Neural crest cell (in vitro differentiated cells): ENCODE data around the gene PRSS50. TPM values are rescaled to one million over a fixed set of nuclear protein-coding genes. Genes with fewer than 3 reads are reported as not detected.
"Not testable (repeated sequence)": the region's sequence is repeated elsewhere in the genome, so short reads cannot be mapped to it uniquely, and the experiment has no call there.

Experiments
- DNase-seq: peaks from one replicate; pipeline ENCODE4 v3.0.0; 2021; ENCODE audit warnings: low read depth, mixed read lengths, low spot score
- H3K27ac Mint-ChIP-seq: one replicate; pipeline ENCODE4 v1.8.0; 2021; ENCODE audit warnings: mild to moderate bottlenecking, mixed read lengths; ENCODE audit not compliant: unreplicated experiment
- H3K27me3 Mint-ChIP-seq: 2 replicates; pipeline ENCODE4 v1.8.0; 2021; ENCODE audit warnings: low read depth, mild to moderate bottlenecking, mixed read lengths
- H3K36me3 Mint-ChIP-seq: 2 replicates; pipeline ENCODE4 v1.8.0; 2021; ENCODE audit warnings: low read depth, mild to moderate bottlenecking, mixed read lengths
- H3K4me1 Mint-ChIP-seq: 2 replicates; pipeline ENCODE4 v1.8.0; 2021; ENCODE audit warnings: mixed read lengths
- H3K4me3 Mint-ChIP-seq: one replicate; pipeline ENCODE4 v1.8.0; 2021; ENCODE audit warnings: mild to moderate bottlenecking, mixed read lengths
- H3K9me3 Mint-ChIP-seq: 2 replicates; pipeline ENCODE4 v1.8.0; 2021; ENCODE audit warnings: mixed read lengths
- total RNA-seq: library from RNA; stranded (reverse); gene quantifications from 2 replicates; pipeline ENCODE4 v1.2.1, GENCODE V29; 2021
- TF ChIP-seq, protein P1 (sequence below): fragments of 200-600 bp; sonication (generic); conservative IDR thresholded peaks from 2 replicates; pipeline ENCODE4 v1.5.0; 2021; ENCODE audit warnings: antibody characterized with exemption, mild to moderate bottlenecking

PRSS50 gene
- total RNA-seq, 1 donor from 2014 or later, result 0.35 TPM

DNA sequence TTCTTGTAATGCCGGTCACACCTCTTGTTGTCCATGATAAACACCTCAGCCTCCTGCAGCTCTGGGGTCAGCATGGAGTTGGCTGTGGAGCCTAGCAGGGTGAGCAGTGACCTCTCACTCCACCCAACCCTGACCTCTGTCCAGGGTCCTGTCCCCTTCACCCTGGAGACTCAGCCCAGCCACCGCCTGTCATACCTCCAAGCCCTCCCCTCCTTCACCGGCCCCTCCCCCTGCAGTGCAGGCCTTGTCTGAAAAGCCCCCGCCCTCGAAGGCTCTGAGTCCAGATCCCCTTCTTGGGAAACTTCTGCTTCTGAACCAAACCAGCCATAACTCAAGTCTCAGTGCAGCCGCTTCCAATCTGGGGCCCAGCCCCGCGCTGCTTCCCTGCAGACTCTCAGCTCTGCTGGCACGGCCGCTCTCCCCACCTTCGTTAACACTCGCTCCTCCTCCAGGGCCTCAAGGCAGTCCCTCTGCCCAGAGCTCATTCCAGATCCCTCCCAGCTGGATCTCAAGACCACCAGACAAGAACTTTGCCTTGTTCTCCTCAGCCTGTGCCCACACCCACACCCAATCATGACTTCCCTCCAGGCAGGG, 25.4 kb upstream of the PRSS50 start:
- Mint-ChIP-seq H3K27me3 (no peaks in the 10 kb centered on the region), H3K9me3 (no peaks in the 10 kb centered on the region), H3K4me1 (no peaks in the 10 kb centered on the region), H3K4me3 (no peak overlapping the region), H3K36me3 (no peaks in the 10 kb centered on the region), H3K27ac (no peak overlapping the region)
- TF ChIP-seq, protein P1, sequence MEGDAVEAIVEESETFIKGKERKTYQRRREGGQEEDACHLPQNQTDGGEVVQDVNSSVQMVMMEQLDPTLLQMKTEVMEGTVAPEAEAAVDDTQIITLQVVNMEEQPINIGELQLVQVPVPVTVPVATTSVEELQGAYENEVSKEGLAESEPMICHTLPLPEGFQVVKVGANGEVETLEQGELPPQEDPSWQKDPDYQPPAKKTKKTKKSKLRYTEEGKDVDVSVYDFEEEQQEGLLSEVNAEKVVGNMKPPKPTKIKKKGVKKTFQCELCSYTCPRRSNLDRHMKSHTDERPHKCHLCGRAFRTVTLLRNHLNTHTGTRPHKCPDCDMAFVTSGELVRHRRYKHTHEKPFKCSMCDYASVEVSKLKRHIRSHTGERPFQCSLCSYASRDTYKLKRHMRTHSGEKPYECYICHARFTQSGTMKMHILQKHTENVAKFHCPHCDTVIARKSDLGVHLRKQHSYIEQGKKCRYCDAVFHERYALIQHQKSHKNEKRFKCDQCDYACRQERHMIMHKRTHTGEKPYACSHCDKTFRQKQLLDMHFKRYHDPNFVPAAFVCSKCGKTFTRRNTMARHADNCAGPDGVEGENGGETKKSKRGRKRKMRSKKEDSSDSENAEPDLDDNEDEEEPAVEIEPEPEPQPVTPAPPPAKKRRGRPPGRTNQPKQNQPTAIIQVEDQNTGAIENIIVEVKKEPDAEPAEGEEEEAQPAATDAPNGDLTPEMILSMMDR, result no peak
- no peak for DNase-seq

DNA sequence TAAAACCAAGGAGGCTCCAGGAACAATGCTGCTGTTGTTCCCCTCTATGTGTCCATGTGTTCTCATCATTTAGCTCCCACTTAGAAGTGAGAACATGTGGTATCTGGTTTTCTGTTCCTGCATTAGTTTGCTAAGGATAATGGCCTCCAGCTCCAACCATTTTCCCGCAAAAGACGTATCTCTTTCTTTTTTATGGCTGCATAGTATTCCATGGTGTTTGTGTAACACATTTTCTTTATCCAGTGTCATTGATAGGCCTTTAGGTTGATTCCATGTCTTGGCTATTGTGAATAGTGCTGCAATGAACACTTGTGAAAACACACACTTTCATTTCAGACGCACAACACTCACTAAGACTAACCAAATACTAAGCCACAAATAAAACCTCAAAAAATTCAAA, 21.9 kb upstream of the PRSS50 start:
- H3K4me1 Mint-ChIP-seq, H3K27ac Mint-ChIP-seq, H3K9me3 Mint-ChIP-seq, H3K4me3 Mint-ChIP-seq, DNase-seq, H3K36me3 Mint-ChIP-seq, H3K27me3 Mint-ChIP-seq: not testable (repeated sequence)

DNA sequence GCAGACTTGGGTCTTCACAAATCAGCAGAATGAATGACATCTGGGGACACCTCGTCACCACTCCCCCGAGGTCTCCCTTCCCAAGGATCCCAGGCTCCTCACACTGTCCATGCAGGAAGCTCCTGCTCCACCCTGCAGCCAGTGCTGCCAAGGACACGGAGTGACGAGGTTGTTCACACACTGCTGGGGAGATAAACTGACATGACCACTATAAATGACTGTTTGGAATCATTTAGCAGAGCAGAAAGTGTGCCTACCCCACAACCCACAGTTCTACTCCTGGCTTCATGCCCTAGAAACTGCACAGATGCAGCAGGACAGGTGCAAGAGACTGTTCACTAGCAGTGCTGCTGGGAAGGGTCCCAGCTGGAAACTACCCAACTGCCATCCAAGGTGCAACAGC, 19.7 kb upstream of the PRSS50 start:
- peaks cover 2% of the 10 kb centered on the region for H3K27me3 Mint-ChIP-seq
- no peak for DNase-seq
- TF ChIP-seq, protein P1, result no peak
- no peaks in the 10 kb centered on the region for H3K9me3 Mint-ChIP-seq
- H3K4me3 Mint-ChIP-seq, result no peak overlapping the region
- H3K4me1 Mint-ChIP-seq, result no peaks in the 10 kb centered on the region
- H3K36me3 Mint-ChIP-seq, result no peaks in the 10 kb centered on the region
- no peak overlapping the region for H3K27ac Mint-ChIP-seq

DNA sequence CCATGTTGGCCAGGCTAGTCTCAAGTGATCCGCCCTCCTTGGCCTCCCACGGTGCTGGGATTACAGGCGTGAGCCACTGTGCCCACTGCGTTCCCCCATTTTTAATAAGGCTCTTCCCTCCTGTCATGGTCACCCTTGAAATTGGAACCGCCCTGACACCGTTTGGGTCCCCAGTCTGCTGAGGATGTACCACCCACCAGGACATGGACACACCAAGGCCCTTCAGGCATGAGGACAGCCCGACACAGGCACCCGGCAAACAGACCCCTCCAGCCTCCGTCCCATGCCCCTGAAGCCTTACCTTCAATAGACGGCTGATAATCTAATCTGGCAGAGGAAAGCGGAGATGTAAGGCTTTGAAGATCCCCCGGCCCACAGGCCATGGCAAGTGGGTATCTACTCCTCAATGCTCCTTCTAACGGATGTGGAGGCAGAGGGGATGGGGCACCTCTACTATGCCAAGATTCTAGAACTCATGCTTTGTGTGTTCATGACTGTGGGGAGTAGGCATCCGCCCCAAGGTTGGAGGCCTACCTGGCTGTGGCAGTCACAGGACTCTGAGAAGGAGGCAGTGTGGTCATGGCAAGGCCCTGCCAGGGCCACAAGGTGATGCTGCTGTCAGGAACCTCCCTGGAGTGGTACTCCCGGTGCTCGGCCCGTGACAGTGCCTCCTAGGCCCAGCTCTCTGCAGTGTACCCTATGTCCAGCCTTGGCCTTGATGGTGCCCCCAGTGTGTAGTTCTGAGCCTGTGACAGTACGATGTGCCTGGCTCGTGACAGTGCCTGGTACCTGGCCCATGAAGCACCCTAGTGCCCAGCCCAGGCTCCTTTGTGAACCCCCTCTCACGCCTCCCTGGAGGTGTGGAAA, 18.6 kb upstream of the PRSS50 start:
- Mint-ChIP-seq H3K4me3 (no peak overlapping the region), H3K27ac (no peak overlapping the region), H3K4me1 (no peaks in the 10 kb centered on the region), H3K27me3 (peaks cover 8% of the 10 kb centered on the region), H3K36me3 (no peaks in the 10 kb centered on the region), H3K9me3 (no peaks in the 10 kb centered on the region)
- no peak for DNase-seq
- TF ChIP-seq, protein P1, result no peak

DNA sequence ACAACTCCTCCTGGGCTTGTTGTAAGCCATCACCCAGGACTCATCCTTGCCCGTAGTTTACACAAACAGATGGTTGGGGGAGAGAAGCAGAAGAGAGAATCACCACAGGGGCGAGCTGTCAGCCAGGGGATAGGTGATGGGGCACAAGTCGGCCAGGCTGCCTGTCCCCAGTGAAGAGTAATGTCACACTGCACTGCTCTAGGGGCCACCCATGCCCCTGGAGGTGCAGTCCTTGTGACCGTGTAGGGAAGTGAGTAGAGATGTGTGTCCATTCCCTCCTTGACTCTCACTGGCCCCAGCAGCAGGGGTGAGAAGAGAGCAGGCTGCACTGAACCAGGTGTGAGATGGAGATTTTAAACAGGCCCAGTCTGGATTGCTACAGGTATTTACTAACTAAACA, 17.1 kb upstream of the PRSS50 start:
- TF ChIP-seq, protein P1, result no peak

More for the DNA sequence above, 17.1 kb upstream of the PRSS50 start:
- DNase-seq, result no peak
- no peak overlapping the region for H3K4me3 Mint-ChIP-seq
- no peaks in the 10 kb centered on the region for H3K36me3 Mint-ChIP-seq
- H3K27ac Mint-ChIP-seq, result no peak overlapping the region
- H3K4me1 Mint-ChIP-seq, result no peaks in the 10 kb centered on the region
- H3K9me3 Mint-ChIP-seq, result no peaks in the 10 kb centered on the region
- H3K27me3 Mint-ChIP-seq, result peaks cover 12% of the 10 kb centered on the region
